NCI-H2029 (cell line): ENCODE data around the gene GSE1.

Experiments used
- DNase-seq: peaks from one replicate; lab custom pipeline; 2025; lab: John Stamatoyannopoulos, UW

Gene GSE1

DNA sequence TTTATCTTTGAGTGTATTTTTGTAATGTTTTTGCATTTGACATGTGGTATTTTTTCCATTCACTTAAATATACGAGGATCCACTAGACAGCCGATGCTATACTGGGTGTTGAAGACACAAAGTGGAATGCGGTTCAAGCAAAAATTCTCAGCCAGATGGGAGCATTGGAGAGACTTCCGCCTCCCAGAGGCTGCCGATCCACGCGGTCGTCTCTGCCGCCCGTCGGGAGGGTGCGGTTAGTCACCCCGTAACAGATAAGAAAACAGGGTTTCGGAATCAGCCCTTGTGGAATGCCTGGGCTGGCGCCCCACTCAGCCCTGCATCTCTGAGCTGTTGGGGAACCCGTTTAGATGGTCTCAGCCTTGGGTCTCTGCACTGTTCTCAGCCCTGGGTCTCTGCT is 7.3 kb downstream of the GSE1 start:
- no peak for DNase-seq

DNA sequence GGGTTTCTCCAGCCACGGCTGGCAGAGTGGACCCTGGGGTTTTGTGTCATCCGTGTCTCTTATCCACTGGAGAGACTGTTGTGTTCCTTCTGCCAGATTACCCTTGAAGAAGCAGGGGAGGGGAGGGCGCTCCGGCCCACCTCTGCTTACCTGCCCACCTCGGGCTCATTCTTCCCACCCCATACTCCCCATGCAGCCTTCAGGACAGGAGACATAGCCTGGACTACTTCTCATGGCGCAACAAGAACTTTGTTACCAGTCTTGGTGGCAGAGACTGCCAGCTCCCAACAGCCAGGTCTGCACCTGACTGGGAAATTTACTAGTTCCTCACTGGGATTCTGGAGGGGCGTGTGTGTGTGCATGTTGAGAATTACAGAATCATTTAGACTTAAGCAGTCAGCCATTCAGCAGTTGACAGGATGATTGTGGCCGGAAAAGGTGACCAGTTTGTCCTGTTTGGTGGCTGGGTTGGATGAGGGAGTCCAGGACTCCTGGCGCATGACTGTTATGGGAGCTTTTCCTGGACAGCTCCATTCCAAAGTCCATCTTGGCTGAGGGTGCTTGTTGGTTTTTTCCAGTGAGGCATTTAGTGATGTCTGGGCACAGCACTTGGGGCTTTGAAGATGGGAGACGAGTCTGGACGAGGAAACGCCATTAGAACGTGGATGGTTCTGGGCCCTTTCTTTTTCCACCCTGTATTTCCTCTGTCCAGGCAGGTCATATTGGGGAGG is 8.7 kb downstream of the GSE1 start:
- DNase-seq = no peak

DNA sequence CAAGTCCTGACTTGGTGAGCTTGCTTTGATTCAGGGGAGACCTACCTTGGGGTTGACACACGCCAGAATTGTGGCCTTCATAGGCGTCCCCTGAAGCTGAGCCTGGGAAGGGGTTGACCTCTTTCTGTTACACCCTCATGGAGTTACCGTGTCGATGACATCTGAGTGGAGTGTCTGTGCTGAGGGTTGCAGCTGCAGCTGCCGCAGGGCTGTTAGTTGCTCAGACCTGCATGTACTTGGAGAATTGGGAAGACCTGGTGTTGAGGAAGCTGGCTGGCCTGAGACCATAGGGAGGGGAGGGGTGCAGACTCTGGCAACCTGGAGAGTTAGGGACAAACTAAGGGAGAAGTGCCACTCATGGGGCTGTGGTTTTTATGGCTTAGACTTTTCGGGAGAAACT is 9.6 kb downstream of the GSE1 start:
- no peak for DNase-seq

DNA sequence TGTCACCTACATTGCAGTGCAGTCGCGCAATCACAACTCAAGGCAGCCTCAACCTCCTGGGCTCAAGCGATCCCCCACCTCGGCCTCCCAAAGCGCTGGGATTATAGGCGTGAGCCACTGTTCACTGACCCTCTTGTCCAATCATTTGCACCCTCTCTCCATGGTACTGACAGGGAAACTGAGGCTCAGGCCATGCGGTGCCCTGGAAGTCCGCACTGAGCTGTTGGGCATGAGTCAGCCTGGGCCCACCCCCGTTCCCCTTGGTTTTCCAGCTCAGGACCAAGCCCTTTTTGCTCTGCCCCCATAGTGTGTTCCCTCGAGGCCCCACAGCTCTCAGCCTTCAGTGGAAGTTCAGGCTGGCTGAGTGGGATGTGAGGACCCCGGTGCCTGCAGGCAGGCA is 10.1 kb downstream of the GSE1 start:
- DNase-seq = no peak

DNA sequence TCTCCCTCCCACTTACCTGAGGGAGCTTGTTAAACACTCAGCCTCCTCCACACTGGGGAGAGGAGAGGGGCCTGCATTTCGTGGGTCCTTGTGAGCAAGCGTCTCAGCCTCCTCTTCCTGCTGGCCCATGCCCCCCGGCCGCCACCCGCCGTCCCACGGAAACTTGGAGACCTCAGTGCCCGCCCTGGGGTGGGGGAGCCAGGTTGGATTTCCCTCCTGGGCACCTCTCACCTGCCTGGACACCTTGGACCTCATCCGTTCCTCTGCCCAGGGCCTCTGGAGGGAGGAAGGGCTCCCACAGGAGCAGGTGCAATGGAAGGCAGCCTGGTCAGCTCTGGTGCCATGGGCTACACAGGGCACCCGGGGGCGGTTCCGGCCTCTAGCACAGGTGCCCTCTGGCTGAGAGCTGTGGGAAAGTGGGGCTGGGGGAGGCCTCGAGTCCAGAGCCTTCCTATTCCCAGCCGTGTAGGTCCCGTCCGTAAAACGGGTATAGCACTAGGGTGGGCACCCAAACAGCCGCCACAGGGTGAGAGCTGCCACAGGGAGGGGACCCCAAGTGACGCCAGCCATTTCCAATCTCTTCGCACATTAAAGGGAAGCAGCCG is 11.0 kb downstream of the GSE1 start:
- no peak for DNase-seq

DNA sequence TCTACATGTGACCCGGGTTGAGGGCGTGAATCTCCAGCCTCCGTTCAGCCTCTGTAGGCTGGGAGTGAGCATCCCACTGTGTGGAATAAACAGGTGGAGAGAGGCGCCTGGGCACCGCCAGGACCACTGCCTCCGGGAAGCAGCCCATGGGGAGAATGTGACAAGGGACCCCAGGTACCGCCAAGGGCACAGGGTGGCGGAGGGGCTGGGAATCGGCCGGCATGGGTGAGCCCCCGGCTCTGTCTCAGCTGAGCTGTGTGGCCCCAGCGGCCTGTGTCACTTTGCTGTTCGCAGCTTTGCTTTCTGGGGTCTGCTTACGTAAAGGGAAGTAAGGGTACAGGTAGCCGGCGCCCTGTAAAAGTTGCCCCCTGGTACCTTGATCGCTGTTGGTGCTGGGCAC is 11.5 kb downstream of the GSE1 start:
- DNase-seq = no peak

DNA sequence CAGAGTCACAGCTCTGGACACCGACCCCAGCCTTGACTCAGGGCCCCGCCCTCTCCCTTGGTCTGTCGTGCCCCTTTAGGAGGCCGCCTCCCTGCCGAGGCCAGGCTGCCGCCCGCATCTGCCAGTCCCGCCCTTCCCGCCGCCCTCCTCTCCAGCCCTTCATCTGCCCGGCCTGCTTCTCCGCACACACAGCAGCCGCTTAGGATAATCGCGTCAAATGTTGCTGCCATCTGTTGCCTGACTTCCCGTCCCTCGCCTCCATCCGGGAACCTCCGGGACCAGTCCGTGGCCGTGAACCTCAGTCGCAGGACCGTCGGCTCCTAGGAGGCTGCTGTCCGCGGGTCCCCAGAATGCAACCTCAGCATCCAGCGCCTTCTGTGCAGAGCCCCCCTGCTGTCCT is 11.9 kb downstream of the GSE1 start:
- no peak for DNase-seq

DNA sequence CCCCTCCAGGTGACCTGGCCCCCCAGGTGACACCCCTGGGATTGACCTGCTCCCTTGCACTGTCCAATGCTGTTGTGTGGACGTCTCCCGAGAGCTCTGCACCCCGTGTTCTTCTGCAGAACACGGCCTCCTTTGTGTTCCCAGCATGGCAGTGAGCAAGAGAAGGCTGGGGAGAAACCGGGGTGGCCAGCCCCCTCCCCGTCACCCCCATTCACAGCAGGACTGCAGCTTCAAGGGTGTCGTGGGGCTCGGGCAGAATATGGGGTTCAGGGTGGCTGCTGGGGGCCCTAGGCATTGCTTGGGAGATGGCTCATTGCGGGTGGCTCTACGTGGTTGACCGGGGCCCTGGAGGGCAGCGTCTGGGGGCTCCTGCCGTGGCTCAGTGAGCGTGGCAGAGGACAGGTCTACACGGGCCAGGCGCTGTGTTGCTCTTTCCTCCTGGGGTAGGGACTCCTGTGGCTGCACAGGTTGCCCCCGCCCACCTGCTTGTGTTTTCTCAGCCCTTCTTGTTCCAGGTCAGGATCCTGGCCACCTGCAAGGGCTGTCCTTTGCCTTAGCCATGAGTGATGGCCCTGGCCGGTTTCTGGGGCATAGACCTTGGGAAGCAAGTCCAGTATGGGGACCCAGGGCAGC is 12.5 kb downstream of the GSE1 start:
- DNase-seq = no peak

DNA sequence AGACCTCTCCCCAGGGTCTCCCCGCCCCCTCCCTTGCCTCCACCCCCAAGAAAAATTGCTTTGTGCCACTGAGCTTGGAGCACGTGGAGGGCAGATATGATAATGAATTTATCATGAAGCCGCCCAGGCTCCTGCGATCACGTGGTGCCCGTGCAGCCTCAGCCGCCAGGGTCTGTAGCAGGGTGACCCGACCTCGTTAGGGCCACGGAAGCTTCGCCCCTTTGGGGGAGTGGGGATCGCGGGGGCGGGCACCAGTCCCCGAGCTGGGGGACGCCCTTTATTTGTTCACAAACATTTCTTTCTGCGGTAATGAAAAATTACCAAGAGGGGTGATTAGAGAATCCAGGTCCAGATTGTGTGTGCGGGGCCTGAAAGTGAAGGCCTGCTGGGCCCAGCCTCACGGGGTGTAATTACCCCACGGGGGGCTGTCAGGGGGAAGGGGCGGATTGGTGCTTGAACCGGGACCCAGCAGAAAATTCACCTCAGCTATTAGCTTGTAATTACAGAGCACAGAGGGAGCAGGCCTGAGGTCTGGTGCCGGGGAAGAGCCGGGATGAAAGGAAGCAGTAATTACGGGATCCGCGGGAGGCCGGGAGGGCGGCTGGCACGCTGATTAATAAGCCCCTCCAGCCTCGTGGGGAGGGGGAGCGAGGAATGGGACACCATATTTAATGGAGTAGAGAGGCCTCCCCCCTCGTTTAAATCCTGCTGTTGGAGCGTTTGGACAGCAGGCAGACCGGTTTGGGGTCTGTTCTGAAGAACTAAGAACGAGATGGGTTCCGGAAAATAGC is 13.3 kb downstream of the GSE1 start:
- DNase-seq = no peak

DNA sequence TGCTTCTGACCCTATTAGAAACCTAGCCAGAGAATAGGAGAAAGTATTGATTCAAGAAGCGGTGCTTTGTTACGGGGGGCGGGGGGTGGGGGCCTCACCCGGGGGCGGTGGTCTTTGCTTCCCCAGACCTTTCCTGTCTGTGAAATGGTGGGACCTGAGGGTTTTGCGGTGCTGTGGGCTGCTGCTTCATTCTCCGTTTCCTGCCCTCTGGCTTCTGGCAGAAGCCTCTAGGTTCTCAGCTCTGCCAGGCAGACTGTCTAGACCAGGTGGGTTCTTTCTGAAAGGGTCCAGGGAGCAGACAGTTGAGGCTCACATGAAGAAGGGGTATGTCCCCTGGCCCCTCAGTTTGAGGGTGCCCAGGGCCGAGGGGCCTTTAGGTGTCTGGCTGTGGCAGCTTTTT is 14.0 kb downstream of the GSE1 start:
- DNase-seq = no peak

DNA sequence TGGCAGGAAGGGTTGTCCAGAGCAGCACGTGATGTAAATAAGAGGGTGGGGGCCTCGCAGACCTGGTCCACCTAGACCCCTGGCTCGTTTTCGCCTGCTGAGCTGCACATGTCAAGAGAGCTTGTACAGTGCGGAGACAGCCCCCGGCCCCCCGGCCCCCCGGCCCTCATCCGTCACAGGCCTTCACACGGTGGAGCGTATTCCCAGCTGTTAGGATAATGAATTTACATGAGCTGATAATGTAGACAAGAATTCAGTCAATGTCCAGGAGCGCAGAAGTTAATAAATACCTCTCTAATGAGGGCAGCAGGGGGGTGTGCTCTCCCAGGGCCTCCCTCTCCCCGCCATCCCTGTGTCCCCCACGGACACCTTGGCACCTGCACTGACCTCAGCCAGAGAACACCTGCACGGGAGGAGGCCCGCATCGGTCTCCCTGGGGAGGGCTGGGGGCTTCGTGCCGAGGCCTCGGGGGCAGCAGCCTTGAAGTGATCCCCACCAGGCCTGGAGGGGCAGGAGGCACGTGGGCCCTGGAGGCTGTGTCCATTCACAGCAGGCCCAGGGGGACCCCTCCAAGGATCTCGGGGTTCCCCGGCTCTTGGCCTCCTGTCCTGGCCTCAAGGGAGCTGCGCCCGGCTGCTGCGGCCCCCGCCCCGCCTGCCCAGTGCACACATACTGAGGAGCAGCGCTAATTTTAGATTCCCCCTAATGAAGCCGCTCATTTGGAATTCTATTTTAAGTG is 14.6 kb downstream of the GSE1 start:
- DNase-seq = no peak

DNA sequence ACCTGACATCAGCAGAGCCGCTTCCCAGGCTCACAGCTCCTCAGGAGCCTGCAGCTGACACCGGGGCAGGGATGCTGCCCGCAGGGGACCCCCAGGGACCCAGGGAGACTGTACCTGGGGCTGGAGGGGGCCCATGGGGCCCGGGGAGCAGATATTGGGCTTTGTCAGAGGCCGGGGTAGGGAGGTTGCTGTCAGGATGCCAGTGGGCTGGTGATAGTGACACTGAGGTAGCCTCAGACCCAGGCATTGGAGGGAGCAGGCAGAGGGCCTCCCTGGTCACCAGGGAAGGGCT is 15.1 kb downstream of the GSE1 start:
- no peak for DNase-seq

DNA sequence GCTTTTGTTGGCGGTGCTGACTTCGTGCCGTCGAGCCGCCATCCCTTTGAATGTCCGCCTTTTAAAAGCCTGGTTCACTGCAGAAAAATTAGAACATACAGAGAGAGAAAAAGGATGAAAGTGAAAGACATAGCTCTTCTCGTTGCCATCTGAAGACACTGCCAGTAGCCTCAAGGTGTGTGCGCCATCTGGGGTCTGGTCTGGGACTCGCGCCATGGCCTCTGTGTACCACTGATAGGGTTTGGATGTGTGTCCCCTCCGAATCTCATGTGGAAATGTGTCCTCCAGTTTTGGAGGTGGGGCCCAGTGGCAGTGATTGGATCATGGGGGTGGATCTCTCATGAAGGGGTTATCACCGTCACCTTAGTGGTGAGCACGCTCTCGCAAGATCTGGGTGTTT is 15.5 kb downstream of the GSE1 start:
- no peak for DNase-seq

DNA sequence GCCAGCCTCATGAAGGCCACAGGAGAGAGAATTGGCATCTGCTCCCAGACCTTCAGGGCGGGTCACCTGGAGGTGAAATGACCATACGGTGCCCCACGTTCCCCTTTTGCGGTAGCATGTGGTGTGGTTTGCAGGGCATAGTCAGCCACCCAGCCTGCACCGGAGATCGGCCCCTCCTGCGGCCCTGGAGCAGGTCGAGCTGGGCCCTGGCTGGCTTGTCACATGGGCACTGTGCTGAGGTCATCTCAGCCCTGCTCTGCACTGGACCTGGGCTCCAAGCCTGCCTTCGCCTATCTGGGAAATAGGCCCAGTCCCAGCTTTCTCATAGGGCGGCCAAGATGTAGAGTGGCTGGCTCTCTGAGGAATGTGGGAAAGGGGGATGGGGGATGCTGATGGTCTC is 16.2 kb downstream of the GSE1 start:
- no peak for DNase-seq

DNA sequence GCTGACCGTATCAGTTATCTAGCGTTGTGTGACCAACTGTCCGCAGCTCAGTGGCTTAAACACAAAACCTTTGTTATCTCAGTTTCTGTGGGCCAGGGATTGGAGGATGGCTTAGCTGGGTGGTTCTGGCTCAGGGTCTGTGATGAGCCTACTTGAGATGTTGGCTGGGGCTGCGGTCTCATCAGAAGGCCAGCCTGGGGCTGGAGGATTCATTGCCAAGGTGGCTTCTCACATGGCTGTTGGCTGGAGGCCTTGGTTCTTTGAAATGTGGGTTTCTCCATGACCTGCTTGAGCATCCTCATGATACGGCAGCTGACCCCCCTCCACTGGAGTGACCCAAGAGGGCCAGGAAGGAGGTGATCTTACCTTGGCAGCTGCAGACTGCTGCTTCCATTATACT is 16.7 kb downstream of the GSE1 start:
- no peak for DNase-seq

DNA sequence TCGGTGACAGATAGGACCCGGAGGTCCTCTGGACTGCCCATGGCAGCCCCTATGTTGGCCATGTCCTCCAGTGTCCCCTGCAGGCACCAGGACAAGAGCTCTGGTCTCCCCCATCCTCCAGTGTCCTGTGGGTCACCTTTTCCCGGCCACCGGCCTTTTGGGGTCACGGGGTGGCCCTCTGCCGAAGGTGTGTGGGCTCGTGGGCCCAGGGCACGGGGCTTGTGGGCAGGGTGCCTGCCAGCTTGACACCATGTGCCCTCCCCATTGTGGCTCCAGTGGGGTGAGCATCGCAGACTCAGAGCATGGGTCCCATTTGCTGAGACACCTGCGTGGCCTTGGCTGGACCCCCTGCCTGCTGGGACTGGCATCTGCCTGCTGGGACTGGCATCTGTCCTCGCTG is 18.1 kb downstream of the GSE1 start:
- no peak for DNase-seq

DNA sequence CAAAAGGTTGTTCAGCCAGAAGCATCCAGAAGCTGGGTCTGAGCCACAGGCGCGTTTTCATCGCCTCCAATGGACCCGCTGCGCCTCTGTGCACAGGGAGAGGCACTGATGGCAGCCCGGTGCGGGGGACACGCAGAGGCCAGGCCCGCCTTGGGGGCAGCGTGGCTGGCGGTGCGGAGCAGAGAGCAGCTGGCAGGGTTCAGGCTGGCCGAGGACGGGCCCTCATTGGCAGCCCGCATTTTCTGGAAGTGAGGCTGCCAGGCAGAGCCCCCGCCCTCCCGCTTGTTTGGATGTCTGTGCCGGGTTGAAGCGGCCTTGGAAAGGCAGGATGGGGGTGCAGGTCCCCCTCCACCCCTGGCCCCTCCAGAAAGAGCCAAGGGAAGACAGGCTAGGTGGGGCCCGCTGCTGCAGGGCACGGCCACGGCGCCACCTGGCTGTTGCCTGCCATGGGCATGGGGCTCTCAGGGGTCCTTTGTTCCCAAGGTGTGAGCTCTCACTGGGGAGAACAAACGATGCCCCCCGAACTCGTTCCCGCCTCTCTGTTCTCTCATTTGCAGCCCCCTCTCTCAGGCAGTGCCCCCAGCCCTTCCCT is 18.8 kb downstream of the GSE1 start:
- DNase-seq = no peak

DNA sequence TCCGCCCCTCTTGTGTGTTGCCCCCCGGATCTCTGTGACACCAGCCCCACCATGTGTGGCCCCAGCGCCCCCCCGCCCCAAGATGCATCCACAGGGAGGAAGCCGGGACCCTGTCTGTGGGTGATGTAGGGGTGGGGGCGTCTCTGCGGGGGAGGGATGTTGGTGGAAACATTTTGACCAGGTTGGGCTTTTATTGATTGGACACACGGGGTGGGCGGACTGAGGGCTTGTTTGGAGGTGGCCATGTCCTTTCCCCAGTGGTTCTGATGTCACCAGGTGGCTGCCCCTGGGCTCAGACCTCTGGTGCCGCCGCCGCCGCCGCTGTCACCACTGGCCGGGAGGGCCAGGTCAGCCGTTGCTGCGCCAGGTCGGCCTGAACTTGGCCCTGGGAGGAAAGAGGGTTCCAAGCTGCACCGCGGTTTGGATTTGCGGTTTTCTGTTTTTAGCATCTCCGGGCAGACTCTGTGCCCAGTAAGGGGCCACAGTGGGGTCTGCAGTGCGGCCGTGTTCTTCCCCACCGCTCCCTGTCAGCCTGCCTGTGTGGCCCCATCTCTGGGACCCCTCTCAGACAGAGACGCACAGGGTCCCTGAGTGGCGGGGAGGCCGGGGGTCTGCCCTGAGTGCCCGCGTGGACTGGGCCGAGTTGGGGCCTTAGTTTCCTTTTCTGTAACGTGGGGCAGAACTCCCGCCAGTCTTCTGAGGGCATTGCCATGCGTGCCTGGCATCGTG is 19.8 kb downstream of the GSE1 start:
- no peak for DNase-seq

DNA sequence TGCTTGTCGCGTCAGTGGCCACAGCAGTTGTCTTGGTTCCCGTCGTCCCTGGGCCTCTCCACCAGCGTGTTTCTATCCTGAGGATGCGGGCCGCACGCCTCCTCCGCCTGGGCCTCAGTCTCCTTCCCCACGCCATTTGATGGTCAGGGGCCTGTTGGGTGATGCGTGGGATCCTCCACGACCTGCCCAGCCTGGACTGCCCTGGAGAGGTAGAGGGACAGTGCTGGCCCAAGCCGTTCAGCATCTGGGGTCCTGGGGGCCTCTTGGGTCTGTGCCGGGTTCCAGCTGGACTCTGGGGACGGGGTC is 20.3 kb downstream of the GSE1 start:
- DNase-seq = no peak

DNA sequence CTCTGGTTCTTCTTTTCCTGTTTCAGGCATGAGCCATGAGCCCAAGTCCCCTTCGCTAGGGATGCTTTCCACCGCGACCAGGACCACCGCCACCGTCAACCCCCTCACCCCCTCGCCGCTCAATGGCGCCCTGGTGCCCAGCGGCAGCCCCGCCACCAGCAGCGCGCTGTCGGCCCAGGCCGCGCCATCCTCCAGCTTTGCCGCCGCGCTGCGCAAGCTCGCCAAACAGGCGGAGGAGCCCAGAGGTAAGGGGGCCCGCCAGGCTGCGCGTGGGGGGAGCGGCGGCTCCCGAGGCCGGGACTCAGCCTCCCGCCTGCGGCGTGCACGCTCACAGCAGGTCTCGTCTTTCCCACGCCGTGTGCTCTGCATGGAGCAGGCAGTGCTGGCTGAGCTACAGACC is 20.8 kb downstream of the GSE1 start:
- no peak for DNase-seq

DNA sequence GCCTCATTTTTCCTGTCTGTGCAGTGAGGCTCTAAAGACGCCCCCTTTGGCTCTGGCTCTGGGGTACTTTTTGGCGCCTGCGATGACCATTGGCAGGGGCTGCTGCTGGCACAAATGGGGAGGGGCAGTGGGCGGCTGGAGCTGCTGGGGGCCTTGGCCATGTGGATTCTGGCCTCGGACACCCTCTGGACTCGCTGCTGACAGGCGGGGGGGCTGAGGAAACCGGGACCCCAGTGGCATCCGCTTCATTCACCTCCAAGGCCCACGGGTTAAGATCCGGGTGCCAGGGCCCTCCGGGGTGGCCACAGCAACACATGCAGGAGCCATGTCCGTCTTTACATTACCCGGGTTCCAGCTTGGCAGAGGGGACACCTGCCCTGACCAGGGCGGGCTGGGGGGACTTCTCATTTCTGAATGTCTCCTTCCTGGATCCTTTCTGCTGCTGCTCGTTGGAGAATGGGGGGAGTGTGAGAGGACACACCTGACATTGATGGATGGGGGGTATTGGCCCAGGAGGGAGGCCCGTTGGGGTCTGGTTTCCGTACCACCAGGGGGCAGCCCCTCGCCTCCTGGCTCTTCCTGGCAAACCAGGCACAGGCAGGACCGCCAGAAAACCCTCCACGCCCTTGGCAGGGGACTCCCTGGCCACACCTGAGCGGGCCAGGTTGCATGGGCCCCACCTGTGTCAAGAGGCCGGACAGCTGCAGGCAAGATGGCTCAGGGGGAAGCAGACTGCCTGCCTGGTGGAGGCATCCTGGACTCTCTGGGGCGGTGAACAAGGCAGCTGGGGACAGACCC is 21.8 kb downstream of the GSE1 start:
- no peak for DNase-seq
